ENCODE data around the gene LHFPL2.

LHFPL2 gene

GRCh38 chr5:78576376-78576775 is 72.2 kb downstream of the LHFPL2 start:
- Histone ChIP-seq H3K4me3 (no peak overlapping the region), H3K27ac (no peak overlapping the region), H4K20me1 (no peaks in the 10 kb centered on the region), H3K9ac (no peak overlapping the region), H3K27me3 (no peaks in the 10 kb centered on the region), H3K4me2 (no peak overlapping the region), H3K36me3 (no peaks in the 10 kb centered on the region), H3K4me1 (peaks cover 26% of the 10 kb centered on the region), H3K9me3 (no peaks in the 10 kb centered on the region)
- TF ChIP-seq Cebpa-rat (IDR thresholded peaks at IDR 0.05), result no peak

GRCh38 chr5:78574731-78575161 is 73.8 kb downstream of the LHFPL2 start:
- no peaks in the 10 kb centered on the region for H3K9me3 ChIP-seq

DNA sequence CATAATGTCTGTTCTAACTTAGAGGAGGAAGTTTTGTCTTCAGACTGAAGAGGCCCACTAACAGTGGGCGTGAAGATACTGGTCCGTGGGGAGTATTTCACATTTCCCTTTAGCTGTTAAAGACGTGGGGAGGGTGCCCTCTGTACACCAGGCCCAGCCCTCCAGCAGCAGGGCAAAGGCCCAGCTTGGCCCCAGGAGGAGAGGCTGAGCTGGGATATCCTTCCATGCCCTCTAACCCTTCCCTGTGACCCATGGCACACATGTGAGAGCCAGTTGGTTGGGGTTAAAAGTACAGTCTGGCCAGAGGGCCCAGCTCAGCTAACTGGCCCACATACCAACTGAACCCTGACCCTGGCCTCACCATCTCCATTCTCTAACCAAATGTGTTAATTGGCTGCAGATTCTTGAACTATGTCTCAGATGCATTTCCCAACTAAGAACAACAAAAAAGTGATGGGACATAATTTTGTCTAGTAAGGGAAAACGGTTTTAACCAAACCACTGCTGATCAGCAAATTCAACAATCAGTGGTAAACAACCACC is 74.4 kb downstream of the LHFPL2 start:
- H3K4me2 ChIP-seq, result peak overlapping the region; percentile 73

More at GRCh38 chr5:78574731-78575161, 73.8 kb downstream of the LHFPL2 start:
- Histone ChIP-seq H3K36me3 (no peaks in the 10 kb centered on the region), H4K20me1 (no peaks in the 10 kb centered on the region), H3K4me2 (peak overlapping the region; percentile 73), H3K27ac (0 out of 2 replicates have a peak overlapping the region, but pooled peaks have one; percentile 45), H3K9ac (no peak overlapping the region), H3K27me3 (no peaks in the 10 kb centered on the region), H3K4me3 (no peak overlapping the region), H3K4me1 (peaks cover 26% of the 10 kb centered on the region)
- TF ChIP-seq Cebpa-rat (IDR thresholded peaks at IDR 0.05), result no peak

GRCh38 chr5:78573318-78573717 is 75.3 kb downstream of the LHFPL2 start:
- Histone ChIP-seq H3K4me1 (peaks cover 26% of the 10 kb centered on the region), H3K9ac (no peak overlapping the region), H3K27me3 (no peaks in the 10 kb centered on the region), H3K9me3 (no peaks in the 10 kb centered on the region), H4K20me1 (no peaks in the 10 kb centered on the region), H3K36me3 (no peaks in the 10 kb centered on the region), H3K4me2 (peak overlapping the region; percentile 73), H3K4me3 (no peak overlapping the region), H3K27ac (peak overlapping the region; percentile 45)
- TF ChIP-seq Cebpa-rat (IDR thresholded peaks at IDR 0.05), result no peak

More for the DNA sequence above, 74.4 kb downstream of the LHFPL2 start:
- H3K36me3 ChIP-seq, result no peaks in the 10 kb centered on the region
- H3K27ac ChIP-seq, result peak overlapping the region; percentile 45; the same call in 1 of the 2 replicates
- no peaks in the 10 kb centered on the region for H4K20me1 ChIP-seq
- H3K4me3 ChIP-seq, result no peak overlapping the region
- H3K4me1 ChIP-seq, result peaks cover 26% of the 10 kb centered on the region
- no peak overlapping the region for H3K9ac ChIP-seq
- no peaks in the 10 kb centered on the region for H3K27me3 ChIP-seq
- no peak for TF ChIP-seq Cebpa-rat (IDR thresholded peaks at IDR 0.05)
- no peaks in the 10 kb centered on the region for H3K9me3 ChIP-seq

GRCh38 chr5:78570646-78571045 is 77.9 kb downstream of the LHFPL2 start:
- Histone ChIP-seq H4K20me1 (no peaks in the 10 kb centered on the region), H3K9me3 (no peaks in the 10 kb centered on the region), H3K36me3 (no peaks in the 10 kb centered on the region), H3K4me2 (no peak overlapping the region), H3K4me1 (peaks cover 26% of the 10 kb centered on the region), H3K27ac (no peak overlapping the region), H3K27me3 (no peaks in the 10 kb centered on the region), H3K4me3 (no peak overlapping the region), H3K9ac (no peak overlapping the region)
- no peak for TF ChIP-seq Cebpa-rat (IDR thresholded peaks at IDR 0.05)

- H3K9me3 ChIP-seq, result no peaks in the 10 kb centered on the region
- H3K27ac ChIP-seq, result no peak overlapping the region
- no peaks in the 10 kb centered on the region for H3K36me3 ChIP-seq
- H3K4me1 ChIP-seq, result peaks cover 19% of the 10 kb centered on the region
- no peak overlapping the region for H3K4me3 ChIP-seq
- no peak overlapping the region for H3K9ac ChIP-seq
- no peak for TF ChIP-seq Cebpa-rat (IDR thresholded peaks at IDR 0.05)
- no peak overlapping the region for H3K4me2 ChIP-seq
- H4K20me1 ChIP-seq, result no peaks in the 10 kb centered on the region
- H3K27me3 ChIP-seq, result no peaks in the 10 kb centered on the region
Measured at GRCh38 chr5:78569441-78569840, 79.1 kb downstream of the LHFPL2 start.

- H4K20me1 ChIP-seq, result no peaks in the 10 kb centered on the region
- H3K9me3 ChIP-seq, result no peaks in the 10 kb centered on the region
- H3K4me2 ChIP-seq, result no peak overlapping the region
- no peak for TF ChIP-seq Cebpa-rat (IDR thresholded peaks at IDR 0.05)
- no peak overlapping the region for H3K4me3 ChIP-seq
- H3K36me3 ChIP-seq, result no peaks in the 10 kb centered on the region
- no peak overlapping the region for H3K27ac ChIP-seq
- no peak overlapping the region for H3K9ac ChIP-seq
- peaks cover 12% of the 10 kb centered on the region for H3K4me1 ChIP-seq
- no peaks in the 10 kb centered on the region for H3K27me3 ChIP-seq
Measured at GRCh38 chr5:78568676-78569075, 79.9 kb downstream of the LHFPL2 start.

- H4K20me1 ChIP-seq, result no peaks in the 10 kb centered on the region
- TF ChIP-seq Cebpa-rat (IDR thresholded peaks at IDR 0.05), result no peak
Measured at GRCh38 chr5:78568212-78568611, 80.4 kb downstream of the LHFPL2 start.

GRCh38 chr5:78567617-78568016 is 81.0 kb downstream of the LHFPL2 start:
- Histone ChIP-seq H3K27ac (no peak overlapping the region), H3K4me3 (no peak overlapping the region), H3K27me3 (no peaks in the 10 kb centered on the region), H3K4me2 (no peak overlapping the region), H4K20me1 (no peaks in the 10 kb centered on the region), H3K4me1 (peaks cover 1% of the 10 kb centered on the region), H3K36me3 (no peaks in the 10 kb centered on the region), H3K9ac (no peak overlapping the region), H3K9me3 (no peaks in the 10 kb centered on the region)
- no peak for TF ChIP-seq Cebpa-rat (IDR thresholded peaks at IDR 0.05)

More at GRCh38 chr5:78568212-78568611, 80.4 kb downstream of the LHFPL2 start:
- Histone ChIP-seq H3K27me3 (no peaks in the 10 kb centered on the region), H3K36me3 (no peaks in the 10 kb centered on the region), H3K9me3 (no peaks in the 10 kb centered on the region), H3K4me2 (no peak overlapping the region), H3K4me1 (peaks cover 7% of the 10 kb centered on the region), H3K27ac (no peak overlapping the region), H3K4me3 (no peak overlapping the region), H3K9ac (no peak overlapping the region)

GRCh38 chr5:78566747-78567425 is 81.7 kb downstream of the LHFPL2 start:
- Histone ChIP-seq H3K27me3 (no peaks in the 10 kb centered on the region), H3K36me3 (no peaks in the 10 kb centered on the region), H3K4me3 (no peak overlapping the region), H4K20me1 (no peaks in the 10 kb centered on the region), H3K4me1 (no peaks in the 10 kb centered on the region), H3K9ac (no peak overlapping the region), H3K27ac (no peak overlapping the region), H3K4me2 (no peak overlapping the region), H3K9me3 (no peaks in the 10 kb centered on the region)
- no peak for TF ChIP-seq Cebpa-rat (IDR thresholded peaks at IDR 0.05)

All from BLaER1 (cell line).